Calu3 (cell line): ENCODE data around the gene SDCCAG8. TPM values are rescaled to one million over a fixed set of nuclear protein-coding genes. Genes with fewer than 3 reads are reported as not detected.

Source experiments
- BruUV-seq: library from RNA; stranded (reverse); fragments of 400-500 nt; replicated peaks from 2 replicates; lab custom pipeline; 2021; lab: Mats Ljungman, UMichigan
- CTCF ChIA-PET: fragments of 300-600 bp; sonication (Branson Sonifier 250); formaldehyde crosslinking; loops from one replicate; lab custom pipeline; 2022; ENCODE audit warnings: antibody characterized with exemption; lab: Charles Lee
- DNase-seq: peaks from one replicate; pipeline ENCODE4 v3.0.0; 2022
- H3K27ac Mint-ChIP-seq: one replicate; pipeline ENCODE4 v1.8.0; 2022; ENCODE audit warnings: mixed read lengths; ENCODE audit not compliant: unreplicated experiment
- H3K27me3 Mint-ChIP-seq: one replicate; pipeline ENCODE4 v1.8.0; 2022; ENCODE audit warnings: mixed read lengths; ENCODE audit not compliant: unreplicated experiment
- H3K36me3 Mint-ChIP-seq: one replicate; pipeline ENCODE4 v1.8.0; 2022; ENCODE audit warnings: mild to moderate bottlenecking, moderate library complexity, mixed read lengths; ENCODE audit not compliant: insufficient read depth, unreplicated experiment
- H3K4me1 Mint-ChIP-seq: one replicate; pipeline ENCODE4 v1.8.0; 2022; ENCODE audit warnings: mild to moderate bottlenecking, low read depth, mixed read lengths; ENCODE audit not compliant: unreplicated experiment
- H3K4me3 Mint-ChIP-seq: one replicate; pipeline ENCODE4 v1.8.0; 2022; ENCODE audit warnings: mild to moderate bottlenecking, low read depth, moderate library complexity, mixed read lengths; ENCODE audit not compliant: unreplicated experiment
- H3K9me3 Mint-ChIP-seq: one replicate; pipeline ENCODE4 v1.8.0; 2022; ENCODE audit warnings: low read depth, mixed read lengths; ENCODE audit not compliant: unreplicated experiment
- CTCF ChIP-seq: fragments of 200-600 bp; IDR thresholded peaks from one replicate; pipeline ENCODE4 v1.8.0; 2022; ENCODE audit warnings: antibody characterized with exemption; ENCODE audit not compliant: unreplicated experiment
- intact Hi-C: fragments of 100-400 bp; cut with micrococcal nuclease; formaldehyde crosslinking; loops from one replicate; pipeline ENCODE4 v1.10.0; 2022; ENCODE audit not compliant: unreplicated experiment
- total RNA-seq: library from RNA; stranded (reverse); gene quantifications from 2 replicates; pipeline ENCODE4 v1.2.3, GENCODE V29; 2022

SDCCAG8 gene
- total RNA-seq, 1 experiment from 2014 or later, result 67.3 TPM

GRCh38 chr1:243364330-243364729 is 108.5 kb downstream of the SDCCAG8 start:
- CTCF ChIA-PET, result interaction anchor here (0.6 to 1.0 kb wide), 2 partner anchors 89 to 935 kb away, joined by 4 to 5 read pairs; no protein-coding TSS in a partner anchor
- BruUV-seq, result no TSS peak

GRCh38 chr1:243364866-243365265 is 109.0 kb downstream of the SDCCAG8 start:
- peak overlapping the region; percentile 17 for H3K27ac Mint-ChIP-seq
- no peaks in the 10 kb centered on the region for H3K9me3 Mint-ChIP-seq
- BruUV-seq, result no TSS peak
- no peaks in the 10 kb centered on the region for H3K27me3 Mint-ChIP-seq
- CTCF ChIA-PET, result interaction anchor here (0.6 to 1.0 kb wide), 4 partner anchors 11 to 935 kb away, joined by 3 to 5 read pairs (median 4); no protein-coding TSS in a partner anchor
- DNase-seq, result peak; percentile 41
- intact Hi-C loops, result loop anchor here (5.0 kb wide), 2 partner anchors 32 to 907 kb away; no protein-coding TSS in a partner anchor
- TF ChIP-seq CTCF, result no peak
- H3K36me3 Mint-ChIP-seq, result peaks cover 4% of the 10 kb centered on the region
- H3K4me3 Mint-ChIP-seq, result peak overlapping the region; percentile 27
- peaks cover 20% of the 10 kb centered on the region for H3K4me1 Mint-ChIP-seq

More at GRCh38 chr1:243364330-243364729, 108.5 kb downstream of the SDCCAG8 start:
- intact Hi-C loops, result loop anchor here (5.0 kb wide), 2 partner anchors 33 to 908 kb away; no protein-coding TSS in a partner anchor
- peaks cover 4% of the 10 kb centered on the region for H3K36me3 Mint-ChIP-seq
- DNase-seq, result no peak
- no peak for TF ChIP-seq CTCF
- peak overlapping the region; percentile 21 for H3K27ac Mint-ChIP-seq
- no peaks in the 10 kb centered on the region for H3K9me3 Mint-ChIP-seq
- H3K4me3 Mint-ChIP-seq, result peak overlapping the region; percentile 6
- peaks cover 17% of the 10 kb centered on the region for H3K4me1 Mint-ChIP-seq
- H3K27me3 Mint-ChIP-seq, result no peaks in the 10 kb centered on the region

GRCh38 chr1:243367314-243367713 is 111.5 kb downstream of the SDCCAG8 start:
- Mint-ChIP-seq H3K27me3 (no peaks in the 10 kb centered on the region), H3K4me1 (peaks cover 24% of the 10 kb centered on the region), H3K4me3 (no peak overlapping the region), H3K36me3 (peaks cover 4% of the 10 kb centered on the region), H3K9me3 (no peaks in the 10 kb centered on the region), H3K27ac (no peak overlapping the region)
- intact Hi-C loops, result no loop called here
- DNase-seq, result no peak
- no TSS peak for BruUV-seq
- CTCF ChIA-PET, result no interaction called here
- no peak for TF ChIP-seq CTCF

GRCh38 chr1:243374412-243374811 is 118.6 kb downstream of the SDCCAG8 start:
- intact Hi-C loops, result no loop called here
- CTCF ChIA-PET, result no interaction called here
- Mint-ChIP-seq H3K4me1 (peaks cover 7% of the 10 kb centered on the region), H3K36me3 (no peaks in the 10 kb centered on the region), H3K4me3 (no peak overlapping the region), H3K27ac (no peak overlapping the region), H3K27me3 (no peaks in the 10 kb centered on the region), H3K9me3 (peaks cover 5% of the 10 kb centered on the region)
- TF ChIP-seq CTCF, result no peak
- BruUV-seq, result no TSS peak
- no peak for DNase-seq
